ENCODE results near the gene LRRTM3.

The LRRTM3 gene

DNA sequence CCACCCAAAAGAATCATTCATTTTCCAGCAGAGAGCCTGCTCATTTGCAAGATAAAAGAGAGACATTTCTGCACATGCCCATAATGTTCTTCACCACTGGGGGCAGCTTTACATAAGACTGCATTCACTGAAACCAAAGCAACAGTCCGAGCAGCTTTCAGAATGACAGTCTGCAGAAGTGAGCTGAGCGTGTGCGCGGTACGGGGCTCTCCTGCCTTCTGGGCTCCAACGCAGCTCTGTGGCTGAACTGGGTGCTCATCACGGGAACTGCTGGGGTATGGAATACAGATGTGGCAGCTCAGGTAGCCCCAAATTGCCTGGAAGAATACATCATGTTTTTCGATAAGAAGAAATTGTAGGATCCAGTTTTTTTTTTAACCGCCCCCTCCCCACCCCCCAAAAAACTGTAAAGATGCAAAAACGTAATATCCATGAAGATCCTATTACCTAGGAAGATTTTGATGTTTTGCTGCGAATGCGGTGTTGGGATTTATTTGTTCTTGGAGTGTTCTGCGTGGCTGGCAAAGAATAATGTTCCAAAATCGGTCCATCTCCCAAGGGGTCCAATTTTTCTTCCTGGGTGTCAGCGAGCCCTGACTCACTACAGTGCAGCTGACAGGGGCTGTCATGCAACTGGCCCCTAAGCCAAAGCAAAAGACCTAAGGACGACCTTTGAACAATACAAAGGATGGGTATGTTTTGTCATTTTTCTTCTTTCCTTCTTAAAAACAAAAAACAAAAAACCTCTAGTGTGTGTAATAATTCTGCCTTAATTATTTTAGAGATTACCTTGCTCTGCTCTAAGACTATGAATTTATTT lies at the start of gene LRRTM3:
LRRTM3 (plus strand) TSS at position 141 of the 820 bp plus-strand sequence.
- DNase-seq: peak; percentile 56 to 81

DNA sequence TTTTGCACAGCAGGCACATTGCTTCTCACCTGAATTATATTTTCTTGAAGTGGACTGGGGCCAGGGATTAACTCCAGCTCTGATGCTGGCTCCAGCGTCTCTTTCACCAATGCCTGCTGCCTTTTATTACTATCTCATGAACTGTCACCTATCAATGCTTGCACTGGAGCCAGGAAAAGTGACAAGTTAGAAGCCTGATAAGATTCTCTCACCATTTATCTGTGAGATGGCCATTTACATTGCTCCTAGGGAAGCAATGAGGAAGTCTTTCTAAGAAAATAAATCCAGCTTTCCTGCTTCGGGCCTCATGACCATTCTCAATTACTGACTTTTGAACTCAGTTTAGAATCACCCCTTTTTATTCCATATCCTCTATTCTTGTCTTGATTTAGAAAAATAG lies 48.5 kb upstream of the LRRTM3 start:
- DNase-seq: no peak

DNA sequence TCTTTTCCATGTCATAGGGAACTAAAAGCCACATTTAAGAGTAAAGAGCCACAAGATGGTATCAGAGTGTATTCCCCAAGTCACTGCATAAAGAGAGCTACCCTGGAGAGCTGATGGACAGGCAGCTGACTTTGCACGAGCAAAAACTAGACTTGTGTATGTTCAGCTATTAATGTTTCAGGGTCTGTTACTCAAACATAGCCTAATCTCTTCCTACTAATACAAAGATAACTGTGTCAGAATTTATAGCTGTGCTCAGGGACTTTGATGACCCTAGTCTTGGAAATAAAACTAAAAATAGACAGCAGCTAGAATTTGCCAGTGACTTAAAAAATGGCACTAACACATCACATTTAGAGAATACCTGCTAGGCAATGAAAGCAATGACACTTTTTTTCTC lies 45.5 kb upstream of the LRRTM3 start:
- no peak for DNase-seq

DNA sequence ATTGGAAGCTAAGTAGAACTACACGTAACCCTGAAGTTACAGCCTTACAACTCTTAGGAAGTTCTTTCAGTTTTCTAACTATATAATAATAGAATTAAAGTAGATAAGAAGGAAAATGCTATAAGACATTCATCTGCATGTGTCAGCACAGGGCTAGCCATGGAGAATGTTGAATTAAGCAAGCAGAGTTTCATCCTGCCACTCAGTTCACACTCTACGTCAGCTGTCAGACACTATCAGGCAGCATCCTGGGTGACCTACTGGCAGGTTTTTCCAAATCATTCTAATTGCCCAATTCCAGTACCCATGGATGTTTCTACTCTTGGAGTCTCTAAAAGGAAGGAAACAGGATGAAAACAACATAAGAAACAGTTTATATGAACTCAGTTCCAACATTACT lies 45.0 kb upstream of the LRRTM3 start:
- DNase-seq: no peak

DNA sequence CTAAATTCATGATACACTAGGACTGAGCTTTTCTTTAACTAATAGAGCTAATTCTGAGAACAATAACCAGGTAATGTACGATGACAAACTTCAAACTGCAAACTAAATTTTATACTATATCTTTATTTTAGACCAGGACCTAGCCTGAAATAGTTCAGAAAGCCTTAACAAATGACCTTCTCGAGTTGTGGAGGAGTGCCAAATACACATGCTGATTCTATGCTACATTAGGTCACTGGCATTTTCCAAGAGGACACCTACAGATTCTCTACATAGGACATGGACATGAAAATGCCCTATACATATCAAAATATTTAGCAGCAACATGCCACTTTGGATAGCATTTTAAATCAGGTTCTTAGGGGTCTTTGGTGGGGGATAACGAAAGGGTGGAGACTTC lies 44.0 kb upstream of the LRRTM3 start:
- no peak for DNase-seq

DNA sequence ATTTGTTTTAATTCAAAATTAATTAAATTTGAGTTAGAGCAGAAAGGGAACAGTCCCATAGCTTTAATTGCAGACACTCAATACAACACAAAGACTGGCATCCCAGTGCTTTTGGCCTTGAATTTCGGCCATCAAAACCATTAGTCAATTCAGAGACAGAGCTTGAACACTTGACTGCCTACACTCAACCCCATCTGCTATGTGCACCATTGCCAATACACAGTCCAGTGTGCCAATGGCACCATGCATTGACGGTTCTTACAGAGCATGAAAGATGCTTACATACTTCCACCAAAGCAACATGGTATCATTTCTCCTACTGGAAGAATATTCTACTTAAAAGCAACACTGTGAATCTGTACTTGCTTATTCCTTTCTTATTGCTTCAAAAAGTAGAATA lies 43.6 kb upstream of the LRRTM3 start:
- no peak for DNase-seq

DNA sequence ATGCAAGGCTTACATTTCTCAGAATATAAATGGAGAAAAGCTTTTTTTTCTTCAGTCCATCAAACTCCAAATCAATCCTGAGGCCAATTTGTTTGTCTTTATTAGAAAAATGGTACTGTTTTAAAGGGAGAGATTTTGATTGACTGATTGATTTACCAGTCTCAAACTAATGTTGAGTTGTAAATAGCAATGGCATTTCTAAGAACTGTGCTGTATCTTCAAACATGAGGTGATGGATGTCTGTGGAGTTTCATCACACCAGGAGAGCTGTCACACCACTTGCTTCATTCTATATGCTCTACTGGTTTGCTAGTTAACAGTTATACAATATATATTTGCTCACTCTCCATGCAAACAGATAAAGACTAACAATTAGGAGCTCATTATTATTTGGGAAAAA lies 39.0 kb upstream of the LRRTM3 start:
- no peak for DNase-seq

DNA sequence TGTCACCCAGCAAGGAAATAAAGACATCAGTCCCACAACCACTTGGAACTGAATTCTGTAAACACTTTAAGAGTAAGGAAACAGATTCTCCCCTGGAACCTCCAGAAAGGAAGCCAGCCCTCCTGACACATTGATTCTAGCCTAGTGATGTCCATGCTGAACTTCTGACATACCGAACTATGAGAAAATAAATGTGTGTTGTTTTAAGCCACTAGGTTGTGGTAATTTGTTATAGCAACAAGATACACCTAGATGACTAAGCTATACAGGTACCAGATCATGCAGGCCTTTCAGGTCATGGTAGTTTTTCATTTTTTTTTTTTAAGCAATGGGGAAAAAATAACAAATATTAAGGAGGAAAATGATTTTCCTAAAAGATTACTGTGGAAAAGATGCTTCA lies 37.6 kb upstream of the LRRTM3 start:
- DNase-seq: no peak

DNA sequence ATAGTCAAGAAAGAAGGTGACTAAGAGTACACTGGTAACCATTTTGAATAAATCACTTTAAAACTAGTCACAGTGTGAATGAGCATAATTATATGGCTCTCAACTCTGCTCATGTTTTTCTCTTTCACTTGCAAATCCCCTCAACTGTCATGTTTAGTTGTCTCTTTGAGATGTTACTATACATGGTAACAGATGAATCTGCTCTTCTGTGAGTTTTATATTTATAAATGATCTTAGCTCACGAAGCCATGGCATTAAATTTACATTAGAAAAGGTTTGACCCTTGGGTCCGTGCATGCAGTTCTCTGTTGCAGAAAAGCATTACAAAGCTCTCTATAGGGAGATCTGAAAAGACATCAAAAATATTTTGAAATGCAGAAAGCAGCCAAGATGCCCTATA lies 33.0 kb upstream of the LRRTM3 start:
- no peak for DNase-seq

DNA sequence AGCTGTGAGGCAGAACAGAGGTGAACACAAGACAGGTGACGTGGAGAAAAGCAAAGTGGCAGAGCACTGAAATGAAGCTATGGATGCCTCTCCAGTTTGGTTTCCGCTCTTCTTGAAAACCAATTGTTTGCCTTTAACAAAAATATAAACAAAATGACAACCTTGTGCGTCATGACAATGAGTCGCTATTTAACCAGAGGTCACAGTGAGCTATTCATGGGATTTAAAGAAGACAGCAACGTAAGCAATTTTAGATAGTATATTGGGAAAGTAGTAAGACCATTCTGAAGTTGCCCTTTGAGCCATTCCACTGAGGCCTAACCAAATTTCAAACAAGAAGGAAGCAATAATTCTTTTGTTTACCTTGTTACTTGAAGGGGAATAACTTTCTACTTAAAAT lies 15.2 kb upstream of the LRRTM3 start:
- no peak for DNase-seq

DNA sequence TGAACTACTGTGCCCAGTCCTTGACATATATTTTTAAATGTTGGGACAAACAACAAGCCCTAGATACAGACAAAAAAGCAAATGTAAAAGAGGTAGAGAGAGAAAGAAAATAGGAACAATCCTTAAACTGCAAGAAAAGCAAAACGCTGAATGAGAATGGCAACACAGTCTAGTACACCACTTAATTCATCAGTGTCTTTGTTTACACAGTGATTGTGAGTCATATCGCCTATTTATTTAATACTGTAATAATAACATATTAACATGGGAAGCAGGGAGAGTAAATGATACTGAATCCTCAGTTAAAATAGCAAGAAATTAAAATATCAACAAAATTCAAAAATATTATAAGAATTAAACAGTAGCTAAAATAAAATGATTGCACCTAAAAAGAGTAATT lies 9.8 kb upstream of the LRRTM3 start:
- DNase-seq: no peak

DNA sequence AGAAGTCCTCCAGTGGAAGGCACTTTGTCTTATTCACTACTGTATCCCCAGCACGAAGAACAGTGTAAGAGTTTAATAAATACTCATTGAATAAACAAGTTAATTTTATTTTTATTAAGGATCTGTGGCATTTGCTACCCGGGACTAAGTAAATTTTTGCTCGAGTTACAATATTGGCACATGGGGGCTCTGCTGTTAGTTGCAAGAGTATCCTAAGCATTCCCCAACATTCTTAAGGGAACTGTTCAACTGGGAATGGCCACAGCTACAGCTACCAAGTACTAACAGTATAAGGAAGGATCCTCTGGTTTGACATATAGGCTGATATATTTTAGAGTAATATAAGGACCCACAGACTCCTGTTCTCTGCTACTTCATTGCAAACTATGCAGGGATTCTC lies 8.7 kb upstream of the LRRTM3 start:
- no peak for DNase-seq

DNA sequence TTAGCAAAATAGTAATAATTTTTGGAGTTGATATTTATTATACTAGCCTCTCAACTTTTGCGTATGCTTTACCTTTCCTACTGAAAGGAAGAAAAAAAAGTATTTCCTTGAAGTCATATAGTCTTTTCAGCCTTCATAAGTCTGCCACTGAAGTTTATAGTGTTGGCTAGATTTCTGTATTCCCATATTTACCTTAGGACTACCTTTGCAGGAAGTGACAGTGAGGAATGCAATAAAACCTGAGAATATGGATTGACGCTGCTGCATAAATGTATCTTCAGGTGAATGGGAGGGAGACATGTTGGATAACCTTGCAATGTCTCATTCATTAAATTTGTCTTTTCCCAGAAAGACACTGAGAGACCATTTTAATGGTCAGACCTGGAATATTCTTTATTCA lies 6.6 kb upstream of the LRRTM3 start:
- no peak for DNase-seq

DNA sequence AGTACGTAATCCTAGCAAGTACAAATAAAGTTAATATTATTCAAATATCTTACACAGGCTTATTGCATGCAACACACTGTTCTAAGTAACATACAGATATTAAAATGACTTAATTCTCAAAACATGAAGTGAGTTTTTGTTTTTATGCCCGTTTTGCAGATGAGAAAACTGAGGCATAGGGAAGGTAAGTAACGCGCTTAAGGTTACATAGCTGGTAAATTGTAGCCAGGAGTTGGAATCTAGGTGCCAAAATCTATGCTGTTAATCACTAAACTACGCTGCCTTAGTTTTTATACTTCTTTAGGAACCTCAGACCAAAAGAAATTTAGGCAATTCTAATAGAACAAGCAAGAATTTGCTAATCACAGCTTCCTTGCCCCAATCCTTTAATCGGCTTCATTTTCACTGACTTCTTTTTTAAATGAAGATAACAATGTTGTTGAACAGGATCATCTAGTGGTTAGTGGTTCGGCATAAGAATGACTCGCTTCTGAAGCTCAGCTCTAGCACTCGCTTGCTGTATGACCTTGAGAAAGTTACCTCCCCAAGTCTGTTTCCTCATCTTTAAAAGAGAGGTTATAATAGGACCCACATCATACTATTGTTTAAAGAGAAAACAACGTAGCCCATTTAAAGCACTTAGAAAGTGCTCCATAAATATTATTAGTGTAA lies 1.0 kb upstream of the LRRTM3 start:
- no peak for DNase-seq

DNA sequence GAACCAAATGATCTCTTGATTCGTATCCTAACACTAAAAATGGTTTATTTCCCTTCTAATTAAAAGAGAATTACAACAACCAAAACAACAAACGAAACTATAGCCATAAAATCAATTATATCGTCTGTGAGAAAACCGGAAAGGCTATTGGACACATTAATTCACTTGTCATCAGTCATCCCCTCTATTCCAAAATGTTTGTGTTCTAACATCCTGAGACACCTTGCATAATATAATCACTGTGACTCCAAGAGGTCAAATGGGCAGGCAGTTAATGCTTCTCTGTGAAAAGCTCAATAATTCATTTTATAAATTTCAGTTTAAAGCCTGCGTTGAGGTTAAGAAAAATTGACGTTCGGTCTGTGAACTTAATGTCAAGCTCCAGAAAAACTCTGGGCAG lies 463 bp upstream of the LRRTM3 start:
- DNase-seq: no peak

DNA sequence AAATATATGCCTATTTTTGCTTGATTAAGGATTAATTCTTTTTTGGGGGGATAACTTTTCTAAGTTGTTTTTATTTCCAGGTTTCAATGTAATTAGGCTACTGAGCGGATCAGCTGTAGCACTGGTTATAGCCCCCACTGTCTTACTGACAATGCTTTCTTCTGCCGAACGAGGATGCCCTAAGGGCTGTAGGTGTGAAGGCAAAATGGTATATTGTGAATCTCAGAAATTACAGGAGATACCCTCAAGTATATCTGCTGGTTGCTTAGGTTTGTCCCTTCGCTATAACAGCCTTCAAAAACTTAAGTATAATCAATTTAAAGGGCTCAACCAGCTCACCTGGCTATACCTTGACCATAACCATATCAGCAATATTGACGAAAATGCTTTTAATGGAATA lies 1.0 kb downstream of the LRRTM3 start:
- DNase-seq: no peak

DNA sequence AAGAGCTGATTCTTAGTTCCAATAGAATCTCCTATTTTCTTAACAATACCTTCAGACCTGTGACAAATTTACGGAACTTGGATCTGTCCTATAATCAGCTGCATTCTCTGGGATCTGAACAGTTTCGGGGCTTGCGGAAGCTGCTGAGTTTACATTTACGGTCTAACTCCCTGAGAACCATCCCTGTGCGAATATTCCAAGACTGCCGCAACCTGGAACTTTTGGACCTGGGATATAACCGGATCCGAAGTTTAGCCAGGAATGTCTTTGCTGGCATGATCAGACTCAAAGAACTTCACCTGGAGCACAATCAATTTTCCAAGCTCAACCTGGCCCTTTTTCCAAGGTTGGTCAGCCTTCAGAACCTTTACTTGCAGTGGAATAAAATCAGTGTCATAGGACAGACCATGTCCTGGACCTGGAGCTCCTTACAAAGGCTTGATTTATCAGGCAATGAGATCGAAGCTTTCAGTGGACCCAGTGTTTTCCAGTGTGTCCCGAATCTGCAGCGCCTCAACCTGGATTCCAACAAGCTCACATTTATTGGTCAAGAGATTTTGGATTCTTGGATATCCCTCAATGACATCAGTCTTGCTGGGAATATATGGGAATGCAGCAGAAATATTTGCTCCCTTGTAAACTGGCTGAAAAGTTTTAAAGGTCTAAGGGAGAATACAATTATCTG lies 1.6 kb downstream of the LRRTM3 start:
- no peak for DNase-seq

DNA sequence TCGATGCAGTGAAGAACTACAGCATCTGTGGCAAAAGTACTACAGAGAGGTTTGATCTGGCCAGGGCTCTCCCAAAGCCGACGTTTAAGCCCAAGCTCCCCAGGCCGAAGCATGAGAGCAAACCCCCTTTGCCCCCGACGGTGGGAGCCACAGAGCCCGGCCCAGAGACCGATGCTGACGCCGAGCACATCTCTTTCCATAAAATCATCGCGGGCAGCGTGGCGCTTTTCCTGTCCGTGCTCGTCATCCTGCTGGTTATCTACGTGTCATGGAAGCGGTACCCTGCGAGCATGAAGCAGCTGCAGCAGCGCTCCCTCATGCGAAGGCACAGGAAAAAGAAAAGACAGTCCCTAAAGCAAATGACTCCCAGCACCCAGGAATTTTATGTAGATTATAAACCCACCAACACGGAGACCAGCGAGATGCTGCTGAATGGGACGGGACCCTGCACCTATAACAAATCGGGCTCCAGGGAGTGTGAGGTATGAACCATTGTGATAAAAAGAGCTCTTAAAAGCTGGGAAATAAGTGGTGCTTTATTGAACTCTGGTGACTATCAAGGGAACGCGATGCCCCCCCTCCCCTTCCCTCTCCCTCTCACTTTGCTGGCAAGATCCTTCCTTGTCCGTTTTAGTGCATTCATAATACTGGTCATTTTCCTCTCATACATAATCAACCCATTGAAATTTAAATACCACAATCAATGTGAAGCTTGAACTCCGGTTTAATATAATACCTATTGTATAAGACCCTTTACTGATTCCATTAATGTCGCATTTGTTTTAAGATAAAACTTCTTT lies 2.3 kb downstream of the LRRTM3 start:
- DNase-seq: peak in 1 of 2 experiments; percentile 12

DNA sequence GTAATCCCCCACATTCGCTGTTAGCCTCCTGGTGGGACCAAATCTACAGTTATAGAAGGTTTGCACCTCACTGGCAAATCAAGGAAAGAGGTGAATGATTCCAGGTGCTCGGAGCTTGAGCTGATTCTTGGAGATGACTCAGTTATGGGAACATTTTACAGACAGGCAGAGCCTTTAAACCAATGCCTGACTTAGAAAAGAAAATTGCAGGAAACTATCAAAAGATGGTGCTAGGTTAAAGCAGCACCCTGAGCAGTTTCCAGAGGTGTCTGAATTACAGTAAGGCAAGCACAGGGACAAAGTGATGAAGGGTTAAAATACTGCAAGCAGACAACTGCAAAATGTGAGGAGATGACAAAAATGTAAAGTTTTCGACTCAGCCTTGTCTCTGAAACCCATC lies 2.9 kb downstream of the LRRTM3 start:
- DNase-seq: no peak

DNA sequence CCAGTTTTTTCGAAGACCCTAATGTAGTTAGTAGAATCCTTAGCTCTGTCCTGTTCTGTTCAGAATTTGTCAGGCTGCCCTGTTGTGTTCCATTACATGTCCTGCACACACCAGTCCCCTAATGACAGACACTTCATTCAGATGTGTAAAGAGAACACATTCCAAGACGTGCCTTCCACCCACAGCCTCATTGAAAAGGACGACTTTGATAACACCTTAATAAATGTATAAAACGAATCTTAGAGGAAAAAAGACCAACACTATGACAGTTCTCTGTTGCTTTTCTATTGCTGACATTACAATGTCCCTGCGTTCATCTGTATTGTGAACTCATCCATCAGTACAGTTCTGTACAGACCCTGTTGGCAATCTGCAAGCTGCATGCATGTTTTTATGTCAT lies 3.5 kb downstream of the LRRTM3 start:
- DNase-seq: no peak

DNA sequence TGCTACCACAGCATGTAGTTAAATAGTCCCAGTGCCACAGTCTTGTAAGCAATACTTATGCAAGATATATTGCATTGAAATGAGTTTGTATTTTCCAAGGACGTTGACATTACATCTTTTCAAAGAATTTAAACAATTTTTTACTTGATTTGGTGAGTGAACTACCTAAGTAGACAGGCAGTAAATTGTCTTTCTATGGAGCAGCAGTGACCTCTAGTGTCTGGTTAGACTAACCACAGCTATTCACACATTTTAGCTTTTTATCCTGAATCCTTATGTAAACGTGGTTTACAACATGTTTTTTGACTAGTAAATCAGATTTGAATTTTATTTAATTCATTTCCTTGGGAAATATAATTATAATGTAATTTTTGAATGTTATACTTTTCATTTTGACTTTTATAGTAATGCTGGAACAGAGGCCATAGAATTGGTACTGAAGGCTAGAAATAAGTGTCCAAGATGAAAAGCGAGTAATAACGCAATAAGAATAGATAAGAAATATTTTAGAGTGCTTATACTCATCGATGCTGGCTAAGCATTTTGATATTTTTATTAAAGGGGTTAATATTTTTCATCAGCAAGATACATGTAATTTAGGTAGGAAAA lies 5.6 kb downstream of the LRRTM3 start:
- DNase-seq: peak in 1 of 2 experiments; percentile 29

DNA sequence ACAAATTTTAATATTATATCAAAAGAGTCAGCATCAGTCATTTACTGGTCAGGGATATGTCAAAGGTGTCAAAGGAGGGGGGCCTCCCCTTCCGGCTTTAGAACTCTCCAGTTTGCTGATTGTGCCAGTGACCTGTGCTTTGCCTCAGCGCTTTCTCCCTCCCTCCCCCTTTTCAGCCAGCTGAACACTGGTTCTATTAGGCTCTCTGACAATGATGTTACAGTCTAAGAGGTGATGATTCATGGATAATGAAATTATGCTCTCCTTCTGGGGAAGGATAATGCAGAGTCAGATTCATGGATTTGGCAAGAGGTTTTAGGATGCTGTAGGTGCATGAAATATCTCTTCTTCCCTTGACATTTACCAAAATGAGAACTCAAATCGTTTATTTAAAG lies 6.1 kb downstream of the LRRTM3 start:
- no peak for DNase-seq

DNA sequence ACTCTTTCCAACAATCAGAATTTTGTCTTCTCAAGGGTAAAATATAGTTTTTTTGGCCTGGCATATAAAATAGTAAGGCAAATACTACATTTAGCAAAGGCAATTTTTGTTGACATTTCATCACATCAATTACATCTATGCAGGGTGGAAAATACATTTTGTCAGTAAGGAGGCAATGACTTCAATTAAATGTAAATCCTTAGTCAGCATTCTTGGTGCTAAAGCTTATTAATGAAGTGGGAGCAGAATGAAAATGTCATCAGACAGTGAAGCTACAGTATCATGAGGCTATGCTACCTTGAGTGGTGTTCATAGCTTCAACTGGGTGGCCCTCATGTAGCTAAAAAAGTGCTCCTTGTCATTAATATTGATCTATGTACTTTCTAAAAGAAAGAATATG lies 8.9 kb downstream of the LRRTM3 start:
- DNase-seq: no peak
